K562 (cell line): Measurements from ENCODE around the gene ZNF566. TPM values are rescaled to one million over a fixed set of nuclear protein-coding genes. Genes with fewer than 3 reads are reported as not detected.

Experiments used
- HCFC1 ChIP-seq: IDR thresholded peaks from 2 replicates; pipeline ENCODE4 v1.6.1; 2012; ENCODE audit warnings: low read depth, low read length, improper control_type of control experiment
- HDAC8 ChIP-seq: fragments of 450-650 bp; IDR thresholded peaks from 2 replicates; pipeline ENCODE4 v1.6.1; 2016; ENCODE audit warnings: mild to moderate bottlenecking, missing genetic modification characterization, moderate library complexity, missing compliant biosample characterization
- ILK ChIP-seq: fragments of 450-650 bp; IDR thresholded peaks from 2 replicates; pipeline ENCODE4 v1.6.1; 2016; ENCODE audit warnings: missing genetic modification characterization, low read depth, mild to moderate bottlenecking, missing compliant biosample characterization, moderate library complexity, borderline replicate concordance
- KDM5B ChIP-seq: fragments of 200-600 bp; sonication (generic); IDR thresholded peaks from 2 replicates; pipeline ENCODE4 v1.6.1; 2012; ENCODE audit warnings: low read depth, mild to moderate bottlenecking, moderate library complexity, low read length, control low read depth, inconsistent platforms; ENCODE audit not compliant: insufficient replicate concordance
- NR2F6 ChIP-seq: fragments of 450-650 bp; formaldehyde crosslinking; IDR thresholded peaks from 2 replicates; pipeline ENCODE4 v1.4.0; 2020; ENCODE audit warnings: mild to moderate bottlenecking
- NRF1 ChIP-seq, 2 experiments: fragments of 450-650 bp; IDR thresholded peaks in 1 of 2; conservative IDR thresholded peaks in 1 of 2; 2 replicates each; pipeline ENCODE4 v1.6.1; 2014; ENCODE audit warnings: mild to moderate bottlenecking in 2 of 2
- SIX5 ChIP-seq, 2 experiments: IDR thresholded peaks; 2 replicates each; pipeline ENCODE4 v1.6.1; 2011; ENCODE audit warnings: low read length in 2 of 2, borderline replicate concordance in 1 of 2, low read depth in 1 of 2, mild to moderate bottlenecking in 1 of 2, moderate library complexity in 1 of 2; ENCODE audit not compliant: insufficient read depth in 1 of 2
- ZNF431 ChIP-seq: sonication (generic); formaldehyde crosslinking; IDR thresholded peaks from 2 replicates; pipeline ENCODE4 v1.8.0; 2022; ENCODE audit warnings: mild to moderate bottlenecking, missing genetic modification reagents
- ZNF707 ChIP-seq: fragments of 250-450 bp; sonication (Bioruptor Pico); conservative IDR thresholded peaks from 2 replicates; pipeline ENCODE4 v1.8.0; 2022; ENCODE audit warnings: inconsistent platforms, mild to moderate bottlenecking, moderate library complexity
- polyA plus RNA-seq, 8 experiments: library from polyadenylated mRNA; depleted of rRNA in 4 of 8; stranded (reverse) in 5 of 8; unstranded in 3 of 8; fragments of >200 nt; fragmentation: Nextera tagmentation in 2 of 8; fragmentation: Illumina TruSeq in 1 of 8; extraction: Ambion mirVana in 2 of 8; extraction: Trizol in 1 of 8; gene quantifications; 2 replicates each; pipeline versions ENCODE4 v1.2.1 to v1.2.3, GENCODE V29; 2011 to 2014; ENCODE audit warnings: inconsistent platforms in 1 of 8, missing spikeins in 1 of 8
- total RNA-seq, 7 experiments: library from RNA; depleted of rRNA in 6 of 7; stranded (reverse); fragments of >200 nt in 6 of 7; fragmentation: Illumina TruSeq in 2 of 7; extraction: Trizol in 2 of 7; gene quantifications; 2 replicates each; pipeline versions ENCODE4 v1.2.1 to v1.2.3, GENCODE V29; 2011 to 2021; ENCODE audit warnings: low replicate concordance in 1 of 7
- TF ChIP-seq, protein P1 (sequence below): fragments of 250-450 bp; sonication (Bioruptor Pico); IDR thresholded peaks from 2 replicates; pipeline ENCODE4 v1.4.0; 2020; ENCODE audit warnings: mild to moderate bottlenecking, moderate library complexity, borderline replicate concordance
- TF ChIP-seq, protein P2 (sequence below), 2 experiments: IDR thresholded peaks; 2 replicates each; pipeline ENCODE4 v1.6.1; 2012; ENCODE audit warnings: improper control_type of control experiment in 2 of 2, low read depth in 2 of 2, low read length in 2 of 2, borderline replicate concordance in 1 of 2
- TF ChIP-seq, protein P3 (sequence below): fragments of 250-450 bp; sonication (Bioruptor Pico); IDR thresholded peaks from 2 replicates; pipeline ENCODE4 v1.8.0; 2021; ENCODE audit warnings: mild to moderate bottlenecking, moderate library complexity
- TF ChIP-seq, protein P4 (sequence below): fragments of 450-650 bp; IDR thresholded peaks from 2 replicates; pipeline ENCODE4 v1.6.1; 2017; ENCODE audit warnings: antibody characterized with exemption, mild to moderate bottlenecking
- TF ChIP-seq, protein P5 (sequence below): fragments of 450-650 bp; IDR thresholded peaks from one replicate; pipeline ENCODE4 v1.6.1; 2018; ENCODE audit warnings: mild to moderate bottlenecking, moderate library complexity; ENCODE audit not compliant: partially characterized antibody

ZNF566 gene
- total and polyA plus RNA-seq, 9 of the 15 experiments (the other 6 are each of a cell fraction or from before 2014, with no cell fraction given), result 5.5 to 11.4 (median 9.7) TPM

DNA sequence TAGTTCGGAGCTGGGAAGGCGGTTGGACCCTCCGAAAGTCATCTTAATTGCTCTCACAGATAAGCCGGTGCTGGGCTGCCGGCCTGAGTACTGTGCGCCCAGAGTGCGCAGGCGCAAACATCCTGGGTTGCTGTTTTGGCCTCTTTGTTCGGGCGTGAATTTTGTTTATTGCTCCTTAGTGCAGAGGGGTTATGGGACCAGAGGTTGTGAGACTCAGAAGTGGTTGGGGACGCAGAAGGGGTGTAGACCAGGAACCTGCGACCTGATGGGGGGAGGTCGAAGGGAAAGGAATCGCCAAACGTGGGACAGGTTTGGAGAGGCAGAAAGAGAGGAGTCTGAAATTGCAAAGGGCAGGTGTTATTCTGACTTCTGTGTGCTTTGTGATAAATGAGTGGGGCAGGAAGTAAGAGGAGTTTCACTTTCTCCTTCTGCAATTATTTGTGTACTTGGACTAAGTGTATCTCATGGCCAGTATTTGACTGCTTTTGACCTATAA, 607 bp upstream of the ZNF566 start (continued):
- no peak for TF ChIP-seq HDAC8
- TF ChIP-seq NRF1 (conservative IDR thresholded peaks at IDR 0.05 in 1 of 2, IDR thresholded peaks at IDR 0.05 in 1 of 2), result peak; percentile 87 to 90
- TF ChIP-seq, protein P1, sequence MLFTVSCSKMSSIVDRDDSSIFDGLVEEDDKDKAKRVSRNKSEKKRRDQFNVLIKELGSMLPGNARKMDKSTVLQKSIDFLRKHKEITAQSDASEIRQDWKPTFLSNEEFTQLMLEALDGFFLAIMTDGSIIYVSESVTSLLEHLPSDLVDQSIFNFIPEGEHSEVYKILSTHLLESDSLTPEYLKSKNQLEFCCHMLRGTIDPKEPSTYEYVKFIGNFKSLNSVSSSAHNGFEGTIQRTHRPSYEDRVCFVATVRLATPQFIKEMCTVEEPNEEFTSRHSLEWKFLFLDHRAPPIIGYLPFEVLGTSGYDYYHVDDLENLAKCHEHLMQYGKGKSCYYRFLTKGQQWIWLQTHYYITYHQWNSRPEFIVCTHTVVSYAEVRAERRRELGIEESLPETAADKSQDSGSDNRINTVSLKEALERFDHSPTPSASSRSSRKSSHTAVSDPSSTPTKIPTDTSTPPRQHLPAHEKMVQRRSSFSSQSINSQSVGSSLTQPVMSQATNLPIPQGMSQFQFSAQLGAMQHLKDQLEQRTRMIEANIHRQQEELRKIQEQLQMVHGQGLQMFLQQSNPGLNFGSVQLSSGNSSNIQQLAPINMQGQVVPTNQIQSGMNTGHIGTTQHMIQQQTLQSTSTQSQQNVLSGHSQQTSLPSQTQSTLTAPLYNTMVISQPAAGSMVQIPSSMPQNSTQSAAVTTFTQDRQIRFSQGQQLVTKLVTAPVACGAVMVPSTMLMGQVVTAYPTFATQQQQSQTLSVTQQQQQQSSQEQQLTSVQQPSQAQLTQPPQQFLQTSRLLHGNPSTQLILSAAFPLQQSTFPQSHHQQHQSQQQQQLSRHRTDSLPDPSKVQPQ (CRISPR knock-in tag), result no peak
- TF ChIP-seq HCFC1, result no peak
- no peak for TF ChIP-seq ZNF707 (CRISPR knock-in tag)
- TF ChIP-seq SIX5 (IDR thresholded peaks at IDR 0.05; ENCODE audit: borderline replicate concordance in 1 of 2, insufficient read depth in 1 of 2, low read depth in 1 of 2, low read length in 2 of 2), result peak in 1 of 2 experiments; percentile 54; a peak in 1 of 4 replicates
- TF ChIP-seq, protein P2, sequence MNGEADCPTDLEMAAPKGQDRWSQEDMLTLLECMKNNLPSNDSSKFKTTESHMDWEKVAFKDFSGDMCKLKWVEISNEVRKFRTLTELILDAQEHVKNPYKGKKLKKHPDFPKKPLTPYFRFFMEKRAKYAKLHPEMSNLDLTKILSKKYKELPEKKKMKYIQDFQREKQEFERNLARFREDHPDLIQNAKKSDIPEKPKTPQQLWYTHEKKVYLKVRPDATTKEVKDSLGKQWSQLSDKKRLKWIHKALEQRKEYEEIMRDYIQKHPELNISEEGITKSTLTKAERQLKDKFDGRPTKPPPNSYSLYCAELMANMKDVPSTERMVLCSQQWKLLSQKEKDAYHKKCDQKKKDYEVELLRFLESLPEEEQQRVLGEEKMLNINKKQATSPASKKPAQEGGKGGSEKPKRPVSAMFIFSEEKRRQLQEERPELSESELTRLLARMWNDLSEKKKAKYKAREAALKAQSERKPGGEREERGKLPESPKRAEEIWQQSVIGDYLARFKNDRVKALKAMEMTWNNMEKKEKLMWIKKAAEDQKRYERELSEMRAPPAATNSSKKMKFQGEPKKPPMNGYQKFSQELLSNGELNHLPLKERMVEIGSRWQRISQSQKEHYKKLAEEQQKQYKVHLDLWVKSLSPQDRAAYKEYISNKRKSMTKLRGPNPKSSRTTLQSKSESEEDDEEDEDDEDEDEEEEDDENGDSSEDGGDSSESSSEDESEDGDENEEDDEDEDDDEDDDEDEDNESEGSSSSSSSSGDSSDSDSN (IDR thresholded peaks at IDR 0.05; ENCODE audit: borderline replicate concordance in 1 of 2, low read depth in 2 of 2, low read length in 2 of 2), result no peak
- no peak for TF ChIP-seq NR2F6 (CRISPR knock-in tag)
- TF ChIP-seq, protein P3, sequence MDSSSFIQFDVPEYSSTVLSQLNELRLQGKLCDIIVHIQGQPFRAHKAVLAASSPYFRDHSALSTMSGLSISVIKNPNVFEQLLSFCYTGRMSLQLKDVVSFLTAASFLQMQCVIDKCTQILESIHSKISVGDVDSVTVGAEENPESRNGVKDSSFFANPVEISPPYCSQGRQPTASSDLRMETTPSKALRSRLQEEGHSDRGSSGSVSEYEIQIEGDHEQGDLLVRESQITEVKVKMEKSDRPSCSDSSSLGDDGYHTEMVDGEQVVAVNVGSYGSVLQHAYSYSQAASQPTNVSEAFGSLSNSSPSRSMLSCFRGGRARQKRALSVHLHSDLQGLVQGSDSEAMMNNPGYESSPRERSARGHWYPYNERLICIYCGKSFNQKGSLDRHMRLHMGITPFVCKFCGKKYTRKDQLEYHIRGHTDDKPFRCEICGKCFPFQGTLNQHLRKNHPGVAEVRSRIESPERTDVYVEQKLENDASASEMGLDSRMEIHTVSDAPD, result no peak
- TF ChIP-seq ILK, result no peak
- TF ChIP-seq KDM5B, result no peak
- TF ChIP-seq, protein P4, sequence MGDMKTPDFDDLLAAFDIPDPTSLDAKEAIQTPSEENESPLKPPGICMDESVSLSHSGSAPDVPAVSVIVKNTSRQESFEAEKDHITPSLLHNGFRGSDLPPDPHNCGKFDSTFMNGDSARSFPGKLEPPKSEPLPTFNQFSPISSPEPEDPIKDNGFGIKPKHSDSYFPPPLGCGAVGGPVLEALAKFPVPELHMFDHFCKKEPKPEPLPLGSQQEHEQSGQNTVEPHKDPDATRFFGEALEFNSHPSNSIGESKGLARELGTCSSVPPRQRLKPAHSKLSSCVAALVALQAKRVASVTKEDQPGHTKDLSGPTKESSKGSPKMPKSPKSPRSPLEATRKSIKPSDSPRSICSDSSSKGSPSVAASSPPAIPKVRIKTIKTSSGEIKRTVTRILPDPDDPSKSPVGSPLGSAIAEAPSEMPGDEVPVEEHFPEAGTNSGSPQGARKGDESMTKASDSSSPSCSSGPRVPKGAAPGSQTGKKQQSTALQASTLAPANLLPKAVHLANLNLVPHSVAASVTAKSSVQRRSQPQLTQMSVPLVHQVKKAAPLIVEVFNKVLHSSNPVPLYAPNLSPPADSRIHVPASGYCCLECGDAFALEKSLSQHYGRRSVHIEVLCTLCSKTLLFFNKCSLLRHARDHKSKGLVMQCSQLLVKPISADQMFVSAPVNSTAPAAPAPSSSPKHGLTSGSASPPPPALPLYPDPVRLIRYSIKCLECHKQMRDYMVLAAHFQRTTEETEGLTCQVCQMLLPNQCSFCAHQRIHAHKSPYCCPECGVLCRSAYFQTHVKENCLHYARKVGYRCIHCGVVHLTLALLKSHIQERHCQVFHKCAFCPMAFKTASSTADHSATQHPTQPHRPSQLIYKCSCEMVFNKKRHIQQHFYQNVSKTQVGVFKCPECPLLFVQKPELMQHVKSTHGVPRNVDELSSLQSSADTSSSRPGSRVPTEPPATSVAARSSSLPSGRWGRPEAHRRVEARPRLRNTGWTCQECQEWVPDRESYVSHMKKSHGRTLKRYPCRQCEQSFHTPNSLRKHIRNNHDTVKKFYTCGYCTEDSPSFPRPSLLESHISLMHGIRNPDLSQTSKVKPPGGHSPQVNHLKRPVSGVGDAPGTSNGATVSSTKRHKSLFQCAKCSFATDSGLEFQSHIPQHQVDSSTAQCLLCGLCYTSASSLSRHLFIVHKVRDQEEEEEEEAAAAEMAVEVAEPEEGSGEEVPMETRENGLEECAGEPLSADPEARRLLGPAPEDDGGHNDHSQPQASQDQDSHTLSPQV, result no peak
- no peak for TF ChIP-seq ZNF431 (CRISPR knock-in tag)
- TF ChIP-seq, protein P5, sequence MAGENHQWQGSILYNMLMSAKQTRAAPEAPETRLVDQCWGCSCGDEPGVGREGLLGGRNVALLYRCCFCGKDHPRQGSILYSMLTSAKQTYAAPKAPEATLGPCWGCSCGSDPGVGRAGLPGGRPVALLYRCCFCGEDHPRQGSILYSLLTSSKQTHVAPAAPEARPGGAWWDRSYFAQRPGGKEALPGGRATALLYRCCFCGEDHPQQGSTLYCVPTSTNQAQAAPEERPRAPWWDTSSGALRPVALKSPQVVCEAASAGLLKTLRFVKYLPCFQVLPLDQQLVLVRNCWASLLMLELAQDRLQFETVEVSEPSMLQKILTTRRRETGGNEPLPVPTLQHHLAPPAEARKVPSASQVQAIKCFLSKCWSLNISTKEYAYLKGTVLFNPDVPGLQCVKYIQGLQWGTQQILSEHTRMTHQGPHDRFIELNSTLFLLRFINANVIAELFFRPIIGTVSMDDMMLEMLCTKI, result no peak
